ENCODE measurements around the gene TACR1. TPM values are rescaled to one million over a fixed set of nuclear protein-coding genes. Genes with fewer than 3 reads are reported as not detected.
"Not testable (repeated sequence)": the region's sequence is repeated elsewhere in the genome, so short reads cannot be mapped to it uniquely, and the experiment has no call there.

TACR1 gene
- 2.9 TPM for polyA plus RNA-seq (ENCODE audit: insufficient read length)
- long read RNA-seq, donor 1, result 0 reads
- long read RNA-seq, donor 2, result 0 reads
- long read RNA-seq, donor 3, result 0 reads
- long read RNA-seq, donor 4, result 0 reads
- long read RNA-seq, donor 5, result 0 reads
- long read RNA-seq, donor 6, result 0 reads
- long read RNA-seq, donor 7, result 0 reads
- long read RNA-seq, donor 8, result 0 reads

- DNase-seq, result peak; percentile 75
Measured at GRCh38 chr2:75199428-75200011, at the start of gene TACR1. TSS of gene TACR1 (minus strand) at chr2:75199520. CDS start at chr2:75198934, 586 bp downstream.

- not testable (repeated sequence) for DNase-seq
Measured at GRCh38 chr2:75248581-75248980, 49.3 kb upstream of the TACR1 start.

- no peak for DNase-seq
Measured at GRCh38 chr2:75246441-75247167, 47.3 kb upstream of the TACR1 start.

- DNase-seq, result no peak
Measured at GRCh38 chr2:75243219-75243618, 43.9 kb upstream of the TACR1 start.

GRCh38 chr2:75241696-75242095, 42.4 kb upstream of the TACR1 start:
- DNase-seq, result no peak

- no peak for DNase-seq
Measured at GRCh38 chr2:75238670-75239330, 39.5 kb upstream of the TACR1 start.

- no peak for DNase-seq
Measured at GRCh38 chr2:75237296-75237695, 38.0 kb upstream of the TACR1 start.

GRCh38 chr2:75233965-75234364, 34.6 kb upstream of the TACR1 start:
- no peak for DNase-seq

GRCh38 chr2:75226617-75227016, 27.3 kb upstream of the TACR1 start:
- DNase-seq, result no peak

- DNase-seq, result no peak
Measured at GRCh38 chr2:75226099-75226498, 26.8 kb upstream of the TACR1 start.

GRCh38 chr2:75224636-75225094, 25.3 kb upstream of the TACR1 start:
- no peak for DNase-seq

GRCh38 chr2:75222527-75222926, 23.2 kb upstream of the TACR1 start:
- no peak for DNase-seq

GRCh38 chr2:75221862-75222261, 22.5 kb upstream of the TACR1 start:
- no peak for DNase-seq

GRCh38 chr2:75219213-75219612, 19.9 kb upstream of the TACR1 start:
- not testable (repeated sequence) for DNase-seq

GRCh38 chr2:75211266-75211770, 12.0 kb upstream of the TACR1 start:
- DNase-seq, result no peak

- no peak for DNase-seq
Measured at GRCh38 chr2:75210409-75210808, 11.1 kb upstream of the TACR1 start.

- no peak for DNase-seq
Measured at GRCh38 chr2:75208738-75209137, 9.4 kb upstream of the TACR1 start.

- DNase-seq, result no peak
Measured at GRCh38 chr2:75204833-75205232, 5.5 kb upstream of the TACR1 start.

GRCh38 chr2:75202359-75202758, 3.0 kb upstream of the TACR1 start:
- no peak for DNase-seq

- DNase-seq, result peak; percentile 14
Measured at GRCh38 chr2:75200140-75201096, 1.1 kb upstream of the TACR1 start.

- no peak for DNase-seq
Measured at GRCh38 chr2:75195076-75195691, 4.1 kb downstream of the TACR1 start.

All from left kidney (tissue), 8 donors.